NOMO-1 (cell line): ENCODE measurements around the gene FAF1.
"Not testable (repeated sequence)": the region's sequence is repeated elsewhere in the genome, so short reads cannot be mapped to it uniquely, and the experiment has no call there.

Experiments used
- DNase-seq, 2 experiments: peaks; one replicate each; lab custom pipeline; 2025; ENCODE audit not compliant: unreplicated experiment in 2 of 2; lab: John Stamatoyannopoulos, UW

The FAF1 gene

DNA sequence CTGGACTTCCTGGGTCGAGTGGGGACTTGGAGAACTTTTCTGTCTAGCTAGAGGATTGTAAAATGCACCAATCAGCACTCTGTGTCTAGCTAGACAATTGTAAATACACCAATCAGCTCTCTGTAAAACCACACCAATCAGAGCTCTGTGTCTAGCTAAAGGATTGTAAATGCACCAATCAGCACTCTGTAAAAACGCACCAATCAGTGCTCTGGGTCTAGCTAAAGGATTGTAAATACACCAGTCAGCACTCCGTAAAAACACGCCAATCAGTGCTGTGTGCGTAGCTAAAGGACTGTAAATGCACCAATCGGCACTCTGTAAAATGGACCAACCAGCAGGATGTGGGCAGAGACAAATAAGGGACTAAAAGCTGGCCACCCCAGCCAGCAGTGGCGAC, 243.6 kb downstream of the FAF1 start:
- not testable (repeated sequence) for DNase-seq

DNA sequence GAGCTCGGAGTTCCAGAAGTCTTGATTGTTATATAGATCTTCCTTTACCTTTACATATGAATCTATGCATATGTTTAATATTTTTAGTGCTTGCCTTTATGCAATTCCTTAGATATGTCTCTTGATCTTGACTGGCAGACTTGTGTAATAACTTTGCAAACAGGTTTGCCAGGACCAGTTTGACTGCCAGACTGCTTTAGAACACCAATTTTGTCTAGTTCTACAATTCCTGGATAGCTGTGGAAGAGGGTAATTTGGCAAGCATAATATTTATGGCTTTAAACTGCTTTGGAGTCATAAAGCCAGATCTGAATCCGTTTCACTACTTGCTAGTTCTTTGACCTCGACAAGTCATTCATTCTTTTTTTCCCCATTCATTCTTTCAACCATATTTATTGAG, 250.0 kb downstream of the FAF1 start:
- DNase-seq, result no peak

DNA sequence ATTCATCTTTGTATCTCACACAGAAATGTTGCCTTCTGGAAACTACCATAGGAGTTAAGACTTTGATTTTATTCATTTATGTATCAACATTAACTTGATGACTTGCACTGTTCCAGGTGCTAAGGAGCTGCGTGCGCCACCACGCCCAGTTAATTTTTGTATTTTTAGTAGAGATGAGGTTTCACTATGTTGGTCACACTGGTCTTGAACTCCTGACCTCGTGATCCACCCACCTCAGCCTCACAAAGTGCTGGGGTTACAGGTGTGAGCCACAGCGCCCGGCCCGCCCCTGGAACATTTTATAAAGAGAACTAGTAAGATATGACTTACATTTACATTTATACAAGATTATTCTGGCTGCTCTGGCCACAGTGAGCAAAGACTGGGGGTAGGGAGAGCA, 252.2 kb downstream of the FAF1 start:
- DNase-seq, result no peak

DNA sequence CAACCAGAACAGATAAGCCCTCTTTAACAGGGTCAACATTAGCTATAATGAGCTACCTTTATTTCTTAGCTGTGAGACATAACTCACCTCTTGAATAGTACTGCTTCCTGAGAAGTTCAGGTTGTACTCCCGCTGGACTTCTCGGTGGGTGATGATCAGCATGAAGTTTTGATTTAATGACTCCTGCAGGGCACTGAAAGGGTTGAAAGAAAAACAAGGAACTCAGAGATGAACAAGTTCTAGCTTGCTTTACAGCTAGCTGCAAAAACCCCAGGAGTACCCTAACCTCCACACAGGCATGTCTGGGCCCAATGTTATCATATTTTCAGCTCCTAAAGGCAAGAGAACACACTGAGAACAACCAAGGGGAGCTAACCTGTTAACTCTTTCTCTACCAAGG, 254.4 kb downstream of the FAF1 start:
- no peak for DNase-seq

DNA sequence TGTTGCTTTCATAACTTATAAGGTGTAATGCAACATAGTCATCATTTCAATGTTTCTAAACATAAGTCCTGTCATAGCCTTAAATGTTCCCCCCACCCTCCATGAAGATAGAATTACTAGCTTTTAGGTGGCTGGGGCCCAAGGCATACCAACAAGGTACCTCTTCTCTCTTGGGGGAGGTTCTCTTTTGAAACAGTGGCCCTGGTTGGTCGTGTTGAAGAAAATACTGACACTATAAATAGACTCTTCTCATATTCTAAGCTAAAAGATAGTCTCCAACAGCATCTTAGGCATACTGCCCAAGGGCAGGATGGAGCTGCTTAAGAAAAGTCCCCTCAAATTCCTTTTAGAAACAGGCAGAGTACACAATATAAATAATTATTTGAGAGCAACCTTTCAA, 255.0 kb downstream of the FAF1 start:
- no peak for DNase-seq

DNA sequence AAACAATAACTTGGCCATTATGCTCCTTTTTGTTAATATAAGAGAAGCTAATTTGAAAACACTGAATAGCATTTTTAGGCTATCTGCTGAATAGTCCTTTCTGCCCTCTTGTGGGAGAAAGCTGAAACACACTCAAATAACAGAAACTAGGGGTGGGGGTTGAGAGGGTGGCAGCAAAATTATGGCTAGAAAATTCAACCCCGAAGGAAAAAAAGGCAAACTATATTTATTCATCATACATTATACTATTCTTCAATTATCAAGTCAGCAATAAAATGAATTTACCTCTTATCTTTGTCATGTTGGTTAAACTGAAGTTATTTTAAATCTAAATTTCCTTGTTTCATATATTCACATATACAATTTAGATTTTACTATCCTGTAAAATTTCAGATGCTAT, 255.9 kb downstream of the FAF1 start:
- DNase-seq, result peak; percentile 17 to 21

DNA sequence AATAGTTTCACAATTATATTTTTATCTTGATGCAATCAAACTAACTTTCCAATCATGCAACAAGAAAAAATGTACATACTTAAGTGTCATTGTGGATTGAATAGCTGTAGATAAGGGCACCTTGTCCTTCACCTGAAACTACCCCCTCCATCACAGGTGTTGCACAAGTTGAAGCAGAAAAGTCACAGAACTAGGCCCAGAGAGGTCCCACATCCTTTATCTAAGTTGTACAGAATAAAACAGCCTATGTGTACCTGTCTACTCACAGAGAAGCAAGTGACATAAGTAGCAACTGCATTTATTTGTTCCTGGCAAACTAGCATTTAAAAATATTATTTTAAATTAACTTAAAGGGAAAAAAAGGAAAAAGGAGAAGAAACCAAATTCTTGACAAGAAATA, 256.8 kb downstream of the FAF1 start:
- DNase-seq, result no peak

DNA sequence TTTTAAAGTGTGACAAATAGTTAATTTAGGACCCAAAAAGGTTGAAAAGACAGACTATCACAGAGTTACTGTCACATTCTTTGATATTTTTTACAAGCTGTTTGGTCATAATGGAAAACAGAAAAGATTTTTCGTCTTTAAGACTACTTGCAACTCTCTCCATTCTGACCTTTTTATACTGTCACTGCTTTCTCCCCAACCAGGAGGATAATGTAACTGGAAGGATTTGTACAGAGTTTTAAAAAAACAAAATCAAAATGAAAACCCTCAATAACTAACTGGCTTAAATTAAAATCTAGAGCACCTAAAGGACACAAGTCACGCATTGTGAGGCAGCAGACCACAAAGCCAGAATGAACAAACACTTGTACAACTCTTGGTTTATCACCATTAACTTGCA, 257.7 kb downstream of the FAF1 start:
- no peak for DNase-seq

DNA sequence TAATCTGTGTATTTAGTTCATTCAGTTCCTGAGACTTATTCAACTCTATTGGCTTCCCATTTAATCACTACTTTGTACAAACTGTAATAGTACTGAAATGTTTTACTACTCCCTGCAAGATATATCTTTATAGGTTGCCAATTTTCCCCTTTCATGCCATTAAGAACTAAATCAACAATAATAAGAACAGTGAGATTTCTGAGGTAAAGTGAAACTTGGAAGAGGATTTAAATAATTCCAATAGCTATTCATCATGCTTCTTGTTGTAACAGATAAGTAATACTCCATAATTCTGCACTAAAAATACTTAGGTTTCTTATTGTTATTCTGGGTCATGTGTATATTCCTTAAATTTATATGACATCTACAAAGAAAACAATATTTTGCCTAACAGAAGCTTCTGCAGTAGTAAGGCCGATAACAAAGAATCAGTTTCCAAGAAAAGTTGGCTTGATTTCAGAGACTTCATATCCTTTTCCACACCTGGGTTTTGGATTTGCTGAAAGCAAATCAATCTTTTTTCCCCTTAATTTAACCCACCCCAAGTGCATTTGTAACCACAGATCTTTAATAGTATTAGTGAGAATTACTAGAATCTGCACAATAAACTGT, 258.3 kb downstream of the FAF1 start:
- DNase-seq, result no peak

DNA sequence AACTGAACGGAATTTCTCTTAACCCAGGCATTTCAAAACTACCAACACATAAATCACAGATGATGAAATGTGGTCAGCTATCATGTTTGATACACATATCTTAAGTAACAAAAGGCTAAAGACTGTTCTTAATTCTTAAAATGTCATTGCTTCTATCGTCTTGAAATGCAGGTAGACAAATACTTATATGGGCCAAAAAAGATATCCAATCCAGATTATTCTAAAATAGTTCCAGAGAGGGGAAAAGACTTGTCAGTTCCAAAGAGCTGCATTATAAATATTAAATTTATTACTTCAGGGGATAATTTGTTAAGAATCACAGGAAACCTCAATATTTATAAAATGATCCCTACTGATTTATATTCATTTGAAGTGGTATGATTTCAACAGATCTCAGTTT, 259.4 kb downstream of the FAF1 start:
- DNase-seq, result no peak

DNA sequence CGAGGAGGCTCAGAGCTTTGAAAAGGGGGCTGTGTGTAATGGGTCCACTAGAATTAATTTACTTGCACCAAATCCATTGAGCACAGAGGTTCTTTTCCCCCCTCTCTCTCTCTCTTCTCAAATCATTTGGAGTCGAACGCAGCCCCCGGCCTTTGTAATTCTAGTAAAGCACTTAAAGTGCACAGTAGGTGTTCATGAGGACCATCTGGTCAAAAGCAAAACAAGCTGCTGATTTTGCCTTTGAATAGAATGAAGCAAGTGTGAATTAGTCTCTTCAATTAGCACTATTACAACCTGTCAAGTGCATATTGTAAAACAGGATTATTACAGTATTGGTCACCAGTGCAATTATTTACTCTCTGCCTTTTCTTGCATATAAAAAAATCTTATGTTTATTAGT, 259.9 kb downstream of the FAF1 start:
- DNase-seq, result no peak

DNA sequence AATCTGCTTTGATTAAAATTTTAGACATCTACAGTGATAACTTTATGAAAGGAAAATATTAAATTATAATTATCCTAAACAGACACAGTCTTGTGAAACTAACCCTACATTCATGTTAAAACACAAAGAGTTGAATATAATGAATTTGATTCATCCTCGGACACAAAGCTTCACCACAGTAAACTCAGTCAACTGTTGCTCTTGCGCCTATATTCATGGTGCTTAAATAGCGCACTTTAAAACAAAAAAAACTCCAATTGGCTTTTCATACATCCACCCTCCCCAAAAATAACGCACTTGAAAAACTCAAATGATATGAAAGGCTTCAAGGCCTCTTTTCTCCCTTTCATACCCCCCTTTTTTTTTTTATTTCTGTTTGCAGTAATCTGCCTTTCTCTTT, 260.3 kb downstream of the FAF1 start:
- no peak for DNase-seq

DNA sequence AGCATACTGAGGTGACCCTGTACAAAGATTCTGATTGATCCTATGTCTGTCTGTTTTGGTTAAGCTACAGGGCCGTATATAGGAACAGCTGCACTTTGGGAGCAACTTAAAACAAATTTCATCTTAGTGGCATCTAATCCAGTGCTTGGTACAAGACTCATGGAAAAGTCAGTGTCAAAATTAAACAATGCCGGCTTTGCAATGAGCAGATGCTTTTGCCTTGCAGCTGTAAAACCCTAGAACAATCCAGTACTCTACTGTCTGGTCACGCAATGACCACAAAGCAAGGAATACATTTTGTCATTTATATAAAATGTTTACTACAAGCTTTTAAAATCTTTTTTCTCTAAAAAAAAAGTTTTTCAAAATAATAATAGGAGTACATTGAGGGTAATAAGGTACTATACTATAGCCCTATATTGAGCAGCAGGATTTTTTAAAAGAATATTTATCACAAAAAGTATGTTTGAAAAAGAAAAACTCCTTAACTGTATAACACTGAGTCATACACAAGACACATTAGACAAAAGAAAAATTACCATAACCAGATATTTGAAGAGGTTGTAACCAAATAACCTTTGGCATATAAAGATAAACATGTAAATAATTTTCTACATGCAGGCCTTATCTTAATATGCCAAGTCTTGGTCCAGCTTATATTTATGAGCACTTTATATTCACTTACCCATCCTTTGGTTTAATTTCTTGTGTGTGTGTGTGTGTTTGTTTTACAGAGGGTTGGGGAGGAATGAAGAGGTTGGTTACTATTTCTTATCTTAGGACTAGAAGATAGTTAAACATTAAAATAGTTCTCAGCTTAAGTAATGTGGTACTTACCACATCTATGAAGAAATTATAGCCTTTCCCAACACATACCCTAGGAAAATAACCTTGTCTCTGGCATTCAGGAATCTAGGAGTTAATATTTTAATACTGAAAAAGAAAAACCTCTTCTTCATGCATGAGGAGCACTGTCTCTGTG, 262.3 kb downstream of the FAF1 start:
- no peak for DNase-seq

DNA sequence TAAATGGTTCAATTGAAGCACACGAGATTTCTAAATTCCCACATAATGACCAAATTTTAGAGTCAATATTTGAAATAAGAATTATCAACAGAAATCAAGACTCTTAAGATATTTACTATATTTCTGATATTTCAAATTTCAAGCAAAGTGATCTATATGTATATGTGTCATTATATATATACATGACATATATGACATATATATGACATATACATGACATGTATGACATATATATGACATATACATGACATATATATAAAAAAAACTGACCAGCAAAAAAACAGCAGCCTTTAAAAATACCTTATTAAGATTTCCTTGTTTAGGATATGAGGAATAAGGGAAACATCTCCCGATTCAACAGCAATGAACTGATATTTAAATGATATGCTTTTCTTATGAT, 266.2 kb downstream of the FAF1 start:
- DNase-seq, result no peak

DNA sequence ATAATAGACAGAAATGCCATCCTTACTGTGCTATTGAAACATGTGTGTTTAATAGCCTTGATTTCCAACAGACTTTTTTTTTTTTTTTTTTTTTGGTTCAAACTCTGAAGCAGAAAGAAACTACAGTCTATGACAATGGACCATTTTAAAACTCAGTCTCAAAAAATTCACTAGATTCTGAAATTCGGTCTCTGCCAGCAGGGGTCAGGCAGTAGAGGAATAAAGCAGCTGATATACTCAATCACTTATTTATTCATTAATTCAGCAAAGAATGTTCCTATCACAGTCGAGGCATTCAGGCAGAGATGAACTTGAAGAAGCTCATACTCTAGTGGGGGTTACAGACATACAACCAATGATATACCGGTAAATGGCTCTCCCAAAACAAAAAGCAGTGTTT, 275.9 kb downstream of the FAF1 start:
- no peak for DNase-seq

DNA sequence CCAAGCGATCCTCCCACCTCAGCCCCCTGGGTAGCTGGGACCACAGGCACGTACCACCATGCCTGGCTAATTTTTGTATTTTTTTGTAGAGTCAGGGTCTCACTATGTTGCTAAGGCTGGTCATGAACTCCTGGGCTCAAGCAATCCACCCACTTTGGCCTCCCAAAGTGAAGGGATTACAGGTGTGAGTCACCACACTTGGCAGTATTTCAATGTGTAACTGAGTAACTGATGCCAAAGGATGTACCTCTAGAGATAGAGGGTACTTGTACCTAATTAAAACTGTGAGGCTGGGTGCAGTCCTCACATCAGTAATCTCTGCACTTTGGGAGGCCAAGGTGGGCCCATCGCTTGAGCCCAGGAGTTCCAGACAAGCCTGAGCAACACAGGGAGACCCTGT, 278.1 kb downstream of the FAF1 start:
- no peak for DNase-seq

DNA sequence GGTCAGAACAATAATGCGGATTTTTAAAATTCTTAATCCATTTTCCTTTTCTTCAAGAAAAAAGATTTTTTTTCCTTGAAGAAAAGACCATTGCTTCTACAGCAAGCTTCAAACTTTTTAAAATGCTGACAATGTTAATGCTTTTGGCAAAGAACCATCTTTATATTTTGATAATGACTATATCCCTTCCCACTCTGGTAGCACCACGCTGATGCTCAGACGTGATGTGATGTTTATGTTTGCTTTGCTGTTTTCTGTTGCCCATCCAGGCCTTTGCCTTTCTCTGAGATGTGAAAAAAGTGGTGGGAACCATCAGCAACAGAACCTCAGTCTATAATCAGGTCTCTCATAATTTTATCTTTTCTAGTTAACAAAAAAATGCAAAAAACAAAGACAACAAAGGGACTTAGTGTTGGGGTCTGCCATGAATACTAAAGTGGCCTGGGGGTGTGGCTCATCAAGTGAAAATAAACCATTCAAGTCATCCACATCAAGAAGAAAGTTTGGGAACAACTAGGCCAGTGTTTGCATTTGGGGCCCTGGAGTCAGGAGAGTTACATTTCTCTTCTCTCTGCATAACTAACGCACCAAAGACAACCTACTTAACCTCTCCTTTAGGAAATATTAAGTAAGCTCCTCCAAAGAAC, 292.2 kb downstream of the FAF1 start:
- no peak for DNase-seq

DNA sequence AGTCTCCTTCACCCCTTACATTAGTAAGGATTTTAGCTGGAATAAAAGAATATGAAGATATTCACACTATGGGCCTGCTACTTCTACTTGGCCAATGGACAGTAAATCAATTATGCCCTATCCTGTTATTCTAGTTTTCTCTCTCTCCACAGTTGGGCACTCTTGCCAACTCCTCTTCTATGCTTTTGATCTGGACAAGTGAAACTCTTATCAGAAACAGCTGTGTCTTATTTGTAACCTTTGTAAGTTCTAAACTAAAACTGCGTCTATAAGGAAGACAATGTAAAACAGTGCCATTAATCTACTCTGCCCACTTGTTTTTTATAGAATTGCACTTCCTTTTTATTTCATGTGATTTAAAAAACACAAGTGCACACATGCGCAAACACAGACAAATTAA, 292.8 kb downstream of the FAF1 start:
- DNase-seq, result no peak

DNA sequence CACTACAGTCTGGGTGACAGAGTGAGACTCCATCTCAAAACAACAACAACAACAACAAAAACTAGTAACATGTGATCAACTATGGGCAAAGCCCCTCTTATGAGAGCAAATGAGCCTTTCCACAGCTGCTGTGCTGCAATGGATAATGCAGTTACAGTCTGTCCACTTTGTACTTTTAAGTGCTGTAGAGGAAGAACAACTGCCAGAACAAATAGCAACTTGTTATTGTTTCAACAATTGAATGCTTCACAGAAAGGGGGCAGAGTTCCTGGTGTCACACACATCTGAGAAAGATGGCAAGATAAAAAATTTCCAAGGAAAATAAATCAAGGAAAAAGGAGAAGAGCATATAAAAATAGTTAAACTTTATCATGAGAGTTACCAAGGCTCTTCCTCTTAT, 293.2 kb downstream of the FAF1 start:
- DNase-seq, result no peak

DNA sequence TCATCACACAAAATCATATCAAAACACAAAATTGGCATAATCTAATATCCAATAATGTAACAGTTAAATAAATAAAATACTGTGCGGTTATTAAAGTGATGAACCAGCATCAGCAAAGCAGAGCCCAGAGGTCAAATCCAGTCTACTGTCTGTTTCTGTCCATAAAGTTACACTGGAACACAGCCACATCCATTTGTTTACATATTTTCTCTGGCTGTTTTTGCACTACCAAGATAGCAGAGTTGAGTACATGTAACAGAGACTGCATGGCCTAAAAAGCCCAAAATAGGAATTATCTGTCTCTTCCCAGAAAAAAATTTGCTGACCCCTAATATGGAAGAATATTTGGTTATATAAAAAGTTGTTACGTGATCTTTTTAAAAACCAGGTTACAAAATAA, 294.7 kb downstream of the FAF1 start:
- no peak for DNase-seq

DNA sequence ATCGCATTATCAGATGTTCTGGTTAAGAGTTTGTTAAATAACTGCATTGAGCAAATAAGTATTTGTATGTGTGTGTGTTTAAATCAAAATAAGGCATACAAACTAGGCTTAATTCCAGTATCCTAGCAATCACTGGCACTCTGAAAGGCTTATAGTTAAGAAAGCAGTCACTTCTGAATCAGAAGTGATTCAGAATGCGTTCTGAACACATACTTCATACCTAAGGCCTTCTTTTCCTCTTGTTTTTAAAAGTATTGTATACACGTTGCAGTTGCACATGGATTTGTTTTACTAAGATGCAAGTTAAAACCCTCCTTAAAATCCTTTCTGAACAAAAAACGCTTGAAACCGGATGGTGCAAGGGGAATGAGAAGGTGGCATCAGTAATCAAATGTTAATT, 298.4 kb downstream of the FAF1 start:
- no peak for DNase-seq

DNA sequence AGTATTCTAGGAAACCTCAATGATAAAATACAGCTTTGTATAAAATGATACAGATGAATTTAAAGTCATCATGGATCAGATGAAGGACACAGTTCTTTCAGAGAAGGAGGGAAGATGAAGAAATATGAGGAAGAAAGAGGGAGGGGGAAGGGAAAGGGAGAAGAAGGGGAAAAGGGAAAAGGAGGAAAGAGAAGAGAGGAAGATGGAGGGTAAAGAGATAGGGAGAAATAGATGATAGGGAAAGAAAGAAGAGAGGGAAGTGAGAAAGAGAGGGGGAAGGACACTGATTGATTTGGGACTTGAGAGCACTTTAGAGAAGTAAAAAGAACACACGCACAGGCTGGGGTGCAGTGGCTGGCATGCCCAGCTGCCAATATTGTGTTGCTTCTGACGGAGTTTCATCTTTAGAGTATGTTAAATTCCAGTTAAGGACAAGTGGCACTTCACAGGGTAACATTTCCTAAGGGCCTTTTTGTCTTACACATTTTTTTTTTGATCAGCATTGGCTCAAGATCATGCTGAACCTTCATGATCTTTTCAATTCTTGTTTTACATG, 300.9 kb downstream of the FAF1 start:
- DNase-seq, result no peak
